Uterus (tissue), 4 donors: ENCODE measurements around the gene KCNF1. TPM values are rescaled to one million over a fixed set of nuclear protein-coding genes. Genes with fewer than 3 reads are reported as not detected.

Experiments used
- DNase-seq, 2 donors: peaks; one replicate each; pipeline ENCODE4 v3.0.0-alpha.2; 2019 to 2020
- H3K27ac ChIP-seq, 2 donors: fragments of 200-600 bp; sonication (generic); 1 replicate in 1 of 2; 2 replicates in 1 of 2; pipeline ENCODE4 v1.5.1; 2016 to 2018
- H3K27me3 ChIP-seq, 2 donors: fragments of 200-600 bp; sonication (generic); one replicate each; pipeline ENCODE4 v1.5.1; 2018 to 2019; ENCODE audit warnings: control low read depth in 1 of 2
- H3K36me3 ChIP-seq, 2 donors: fragments of 200-600 bp; sonication (generic); one replicate each; pipeline ENCODE4 v1.5.1; 2019; ENCODE audit warnings: control low read depth in 1 of 2
- H3K4me1 ChIP-seq, 2 donors: fragments of 200-600 bp; sonication (generic); one replicate each; pipeline ENCODE4 v1.5.1; 2018 to 2019; ENCODE audit warnings: control low read depth in 1 of 2
- H3K4me3 ChIP-seq, 2 donors: fragments of 200-600 bp; sonication (generic); 1 replicate in 1 of 2; 2 replicates in 1 of 2; pipeline ENCODE4 v1.5.1; 2018 to 2019; ENCODE audit warnings: mild to moderate bottlenecking in 1 of 2
- H3K9me3 ChIP-seq, 2 donors: fragments of 200-600 bp; sonication (generic); one replicate each; pipeline ENCODE4 v1.5.1; 2019; ENCODE audit warnings: control low read depth in 1 of 2
- POLR2A ChIP-seq, 2 donors: fragments of 450-650 bp; IDR thresholded peaks; one replicate each; pipeline ENCODE4 v1.6.1; 2016; ENCODE audit warnings: antibody characterized with exemption in 2 of 2, mild to moderate bottlenecking in 1 of 2, moderate library complexity in 1 of 2
- intact Hi-C: fragments of 100-400 bp; cut with DNase I; formaldehyde crosslinking; loops from one replicate; pipeline ENCODE4 v1.15.1; 2023; ENCODE audit warnings: low total_unique reads
- total RNA-seq, 4 donors: library from RNA; depleted of rRNA in 3 of 4; stranded (reverse); fragments of >200 nt in 3 of 4; gene quantifications; one replicate each; pipeline versions ENCODE4 v1.1.0 to v1.2.4, GENCODE V29; 2014 to 2023
- TF ChIP-seq, protein P1 (sequence below), 4 experiments: fragments of 200-600 bp in 2 of 4; fragments of 450-650 bp in 2 of 4; sonication (generic) in 2 of 4; IDR thresholded peaks; one replicate each; pipeline ENCODE4 v1.5.1; 2016 to 2019; ENCODE audit warnings: antibody characterized with exemption in 4 of 4, mild to moderate bottlenecking in 2 of 4, moderate library complexity in 1 of 4
- donor health status: DM: yes; HTN: yes; CAD: no.

Gene KCNF1
- total RNA-seq: under 1 TPM in 1 of 4 donors, not detected in 3; 0.21 TPM

GRCh38 chr2:10911291-10912075, at the start of gene KCNF1:
Gene KCNF1 (plus strand): TSS chr2:10911934. CDS start chr2:10912427, 493 bp downstream.
- no peak for DNase-seq
- Histone ChIP-seq H3K4me3 (no peak within 1 kb of the TSS), H3K9me3 (no peaks in the 10 kb centered on the region), H3K27ac (no peak within 1 kb of the TSS), H3K36me3 (no peaks in the 10 kb centered on the region), H3K4me1 (no peaks in the 10 kb centered on the region), H3K27me3 (peaks cover 0 to 14% of the 10 kb centered on the region in 2 donors)
- intact Hi-C loops: no loop called here
- TF ChIP-seq, protein P1, sequence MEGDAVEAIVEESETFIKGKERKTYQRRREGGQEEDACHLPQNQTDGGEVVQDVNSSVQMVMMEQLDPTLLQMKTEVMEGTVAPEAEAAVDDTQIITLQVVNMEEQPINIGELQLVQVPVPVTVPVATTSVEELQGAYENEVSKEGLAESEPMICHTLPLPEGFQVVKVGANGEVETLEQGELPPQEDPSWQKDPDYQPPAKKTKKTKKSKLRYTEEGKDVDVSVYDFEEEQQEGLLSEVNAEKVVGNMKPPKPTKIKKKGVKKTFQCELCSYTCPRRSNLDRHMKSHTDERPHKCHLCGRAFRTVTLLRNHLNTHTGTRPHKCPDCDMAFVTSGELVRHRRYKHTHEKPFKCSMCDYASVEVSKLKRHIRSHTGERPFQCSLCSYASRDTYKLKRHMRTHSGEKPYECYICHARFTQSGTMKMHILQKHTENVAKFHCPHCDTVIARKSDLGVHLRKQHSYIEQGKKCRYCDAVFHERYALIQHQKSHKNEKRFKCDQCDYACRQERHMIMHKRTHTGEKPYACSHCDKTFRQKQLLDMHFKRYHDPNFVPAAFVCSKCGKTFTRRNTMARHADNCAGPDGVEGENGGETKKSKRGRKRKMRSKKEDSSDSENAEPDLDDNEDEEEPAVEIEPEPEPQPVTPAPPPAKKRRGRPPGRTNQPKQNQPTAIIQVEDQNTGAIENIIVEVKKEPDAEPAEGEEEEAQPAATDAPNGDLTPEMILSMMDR (IDR thresholded peaks at IDR 0.05): no peak
- no peak for TF ChIP-seq POLR2A (IDR thresholded peaks at IDR 0.05)

DNA sequence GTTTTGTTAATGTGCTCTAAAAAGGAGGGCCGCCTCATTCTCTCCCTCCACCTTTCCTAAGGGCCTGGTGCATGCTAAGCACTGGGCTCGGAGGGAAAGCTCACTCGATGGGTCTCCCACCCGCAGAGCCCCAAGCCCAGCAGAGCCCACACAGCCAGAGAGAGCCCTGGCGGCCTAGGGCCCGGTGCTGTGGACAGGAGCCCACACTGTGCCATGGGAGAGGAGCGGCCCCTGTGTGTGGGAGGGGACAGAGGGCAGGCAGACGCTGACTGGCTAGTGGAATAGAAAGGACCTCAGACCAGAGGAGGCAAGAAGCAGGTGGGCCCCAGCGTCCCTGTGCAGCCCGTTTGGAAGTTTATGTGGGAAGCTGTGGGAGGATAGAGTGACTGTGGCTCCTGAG, 49.4 kb upstream of the KCNF1 start:
- Histone ChIP-seq H3K9me3 (no peaks in the 10 kb centered on the region), H3K36me3 (no peaks in the 10 kb centered on the region), H3K4me1 (no peaks in the 10 kb centered on the region), H3K27me3 (no peaks in the 10 kb centered on the region), H3K27ac (no peak overlapping the region), H3K4me3 (no peak overlapping the region)
- intact Hi-C loops: no loop called here
- TF ChIP-seq POLR2A (IDR thresholded peaks at IDR 0.05): no peak
- TF ChIP-seq, protein P1 (IDR thresholded peaks at IDR 0.05): no peak
- DNase-seq: no peak

GRCh38 chr2:10863047-10863446, 48.7 kb upstream of the KCNF1 start:
- no peak for DNase-seq
- Histone ChIP-seq H3K4me3 (no peak overlapping the region), H3K36me3 (no peaks in the 10 kb centered on the region), H3K27me3 (no peaks in the 10 kb centered on the region), H3K9me3 (no peaks in the 10 kb centered on the region), H3K27ac (no peak overlapping the region), H3K4me1 (no peaks in the 10 kb centered on the region)
- intact Hi-C loops: no loop called here
- TF ChIP-seq, protein P1 (IDR thresholded peaks at IDR 0.05): no peak
- no peak for TF ChIP-seq POLR2A (IDR thresholded peaks at IDR 0.05)

- TF ChIP-seq POLR2A (IDR thresholded peaks at IDR 0.05): no peak
- TF ChIP-seq, protein P1 (IDR thresholded peaks at IDR 0.05): no peak
- Histone ChIP-seq H3K27ac (no peak overlapping the region), H3K4me1 (no peaks in the 10 kb centered on the region), H3K4me3 (no peak overlapping the region), H3K27me3 (no peaks in the 10 kb centered on the region), H3K36me3 (no peaks in the 10 kb centered on the region), H3K9me3 (no peaks in the 10 kb centered on the region)
- no peak for DNase-seq
- intact Hi-C loops: no loop called here
Measured at GRCh38 chr2:10863837-10864236, 47.9 kb upstream of the KCNF1 start.

- DNase-seq: no peak
- H3K27ac ChIP-seq: no peak overlapping the region
- TF ChIP-seq, protein P1 (IDR thresholded peaks at IDR 0.05): no peak
- TF ChIP-seq POLR2A (IDR thresholded peaks at IDR 0.05): no peak
- no peaks in the 10 kb centered on the region for H3K27me3 ChIP-seq
- H3K9me3 ChIP-seq: no peaks in the 10 kb centered on the region
- H3K36me3 ChIP-seq: no peaks in the 10 kb centered on the region
- no peaks in the 10 kb centered on the region for H3K4me1 ChIP-seq
- H3K4me3 ChIP-seq: no peak overlapping the region
- intact Hi-C loops: no loop called here
Measured at GRCh38 chr2:10864251-10864650, 47.5 kb upstream of the KCNF1 start.
